Memory B cell (primary cell): Measurements from ENCODE around the gene PARP16.
"Not testable (repeated sequence)": the region's sequence is repeated elsewhere in the genome, so short reads cannot be mapped to it uniquely, and the experiment has no call there.

ENCODE experiments used
- ATAC-seq: fragments of 150-1000 bp; cut with Tn5 transposase; 2 replicates; pipeline ENCODE4 v1.10.0; 2021; ENCODE audit warnings: low read depth, mild to moderate bottlenecking, moderate library complexity
- DNase-seq, 2 donors: peaks; one replicate each; pipeline ENCODE4 v3.0.0; 2022; ENCODE audit warnings: low spot score in 2 of 2
- H3K27ac Mint-ChIP-seq: one replicate; pipeline ENCODE4 v1.8.0; 2022; ENCODE audit warnings: mild to moderate bottlenecking, moderate library complexity, mixed read lengths
- H3K27me3 Mint-ChIP-seq: one replicate; pipeline ENCODE4 v1.8.0; 2022; ENCODE audit warnings: mixed read lengths
- H3K36me3 Mint-ChIP-seq: one replicate; pipeline ENCODE4 v1.8.0; 2022; ENCODE audit warnings: mild to moderate bottlenecking, mixed read lengths
- H3K4me1 Mint-ChIP-seq: one replicate; pipeline ENCODE4 v1.8.0; 2022; ENCODE audit warnings: mixed read lengths
- H3K4me3 Mint-ChIP-seq: one replicate; pipeline ENCODE4 v1.8.0; 2022; ENCODE audit warnings: mild to moderate bottlenecking, moderate library complexity, mixed read lengths
- H3K9me3 Mint-ChIP-seq: one replicate; pipeline ENCODE4 v1.8.0; 2022; ENCODE audit warnings: mixed read lengths

Gene PARP16

GRCh38 chr15:65249641-65250040 is 37.0 kb downstream of the PARP16 start:
- peak; percentile 49 for ATAC-seq
- no peak overlapping the region for H3K27ac Mint-ChIP-seq
- H3K36me3 Mint-ChIP-seq: peaks cover 16% of the 10 kb centered on the region

GRCh38 chr15:65248511-65249255 is 38.0 kb downstream of the PARP16 start:
- ATAC-seq: no peak
- Mint-ChIP-seq H3K4me3 (no peak overlapping the region), H3K36me3 (peaks cover 15% of the 10 kb centered on the region), H3K27ac (no peak overlapping the region), H3K9me3 (no peaks in the 10 kb centered on the region), H3K27me3 (no peaks in the 10 kb centered on the region), H3K4me1 (no peaks in the 10 kb centered on the region)
- no peak for DNase-seq

More at GRCh38 chr15:65249641-65250040, 37.0 kb downstream of the PARP16 start:
- H3K9me3 Mint-ChIP-seq: no peaks in the 10 kb centered on the region
- DNase-seq: no peak
- H3K27me3 Mint-ChIP-seq: no peaks in the 10 kb centered on the region
- no peaks in the 10 kb centered on the region for H3K4me1 Mint-ChIP-seq
- no peak overlapping the region for H3K4me3 Mint-ChIP-seq

GRCh38 chr15:65246939-65247338 is 39.7 kb downstream of the PARP16 start:
- Mint-ChIP-seq H3K27ac (no peak overlapping the region), H3K27me3 (no peaks in the 10 kb centered on the region)
- no peak for ATAC-seq

GRCh38 chr15:65246026-65246714 is 40.5 kb downstream of the PARP16 start:
- H3K27me3 Mint-ChIP-seq: no peaks in the 10 kb centered on the region
- no peak for ATAC-seq

More at GRCh38 chr15:65246939-65247338, 39.7 kb downstream of the PARP16 start:
- Mint-ChIP-seq H3K9me3 (no peaks in the 10 kb centered on the region), H3K4me3 (no peak overlapping the region), H3K4me1 (no peaks in the 10 kb centered on the region), H3K36me3 (peaks cover 13% of the 10 kb centered on the region)
- DNase-seq: no peak

GRCh38 chr15:65245096-65245856 is 41.4 kb downstream of the PARP16 start:
- Mint-ChIP-seq H3K36me3 (peaks cover 11% of the 10 kb centered on the region), H3K9me3 (no peaks in the 10 kb centered on the region)
- DNase-seq: no peak

More at GRCh38 chr15:65246026-65246714, 40.5 kb downstream of the PARP16 start:
- H3K36me3 Mint-ChIP-seq: peaks cover 13% of the 10 kb centered on the region
- H3K27ac Mint-ChIP-seq: no peak overlapping the region
- no peaks in the 10 kb centered on the region for H3K4me1 Mint-ChIP-seq
- H3K9me3 Mint-ChIP-seq: no peaks in the 10 kb centered on the region
- H3K4me3 Mint-ChIP-seq: no peak overlapping the region
- DNase-seq: no peak

GRCh38 chr15:65244638-65245037 is 42.0 kb downstream of the PARP16 start:
- no peak for DNase-seq
- H3K9me3 Mint-ChIP-seq: no peaks in the 10 kb centered on the region
- no peak for ATAC-seq
- H3K27ac Mint-ChIP-seq: no peak overlapping the region
- no peaks in the 10 kb centered on the region for H3K4me1 Mint-ChIP-seq
- no peaks in the 10 kb centered on the region for H3K27me3 Mint-ChIP-seq
- H3K4me3 Mint-ChIP-seq: no peak overlapping the region
- peaks cover 11% of the 10 kb centered on the region for H3K36me3 Mint-ChIP-seq

More at GRCh38 chr15:65245096-65245856, 41.4 kb downstream of the PARP16 start:
- no peaks in the 10 kb centered on the region for H3K27me3 Mint-ChIP-seq
- H3K4me1 Mint-ChIP-seq: no peaks in the 10 kb centered on the region
- no peak for ATAC-seq
- H3K27ac Mint-ChIP-seq: no peak overlapping the region
- no peak overlapping the region for H3K4me3 Mint-ChIP-seq

GRCh38 chr15:65236443-65236842 is 50.2 kb downstream of the PARP16 start:
- DNase-seq, H3K36me3 Mint-ChIP-seq, H3K27me3 Mint-ChIP-seq, H3K4me1 Mint-ChIP-seq, H3K9me3 Mint-ChIP-seq, H3K4me3 Mint-ChIP-seq, H3K27ac Mint-ChIP-seq, ATAC-seq: not testable (repeated sequence)

- H3K4me1 Mint-ChIP-seq: no peaks in the 10 kb centered on the region
- H3K9me3 Mint-ChIP-seq: no peaks in the 10 kb centered on the region
- H3K27me3 Mint-ChIP-seq: no peaks in the 10 kb centered on the region
These were observed 53.0 kb downstream of the PARP16 start for GRCh38 chr15:65233696-65234095.

GRCh38 chr15:65232520-65232919 is 54.2 kb downstream of the PARP16 start:
- Mint-ChIP-seq H3K4me3 (no peak overlapping the region), H3K27ac (no peak overlapping the region), H3K27me3 (no peaks in the 10 kb centered on the region), H3K36me3 (no peaks in the 10 kb centered on the region), H3K9me3 (no peaks in the 10 kb centered on the region), H3K4me1 (no peaks in the 10 kb centered on the region)
- DNase-seq: no peak
- no peak for ATAC-seq

More at GRCh38 chr15:65233696-65234095, 53.0 kb downstream of the PARP16 start:
- Mint-ChIP-seq H3K27ac (no peak overlapping the region), H3K4me3 (no peak overlapping the region), H3K36me3 (no peaks in the 10 kb centered on the region)
- ATAC-seq: no peak
- DNase-seq: no peak

- H3K27ac Mint-ChIP-seq: no peak overlapping the region
- H3K4me3 Mint-ChIP-seq: no peak overlapping the region
- ATAC-seq (no peak), DNase-seq (no peak)
- no peaks in the 10 kb centered on the region for H3K36me3 Mint-ChIP-seq
- no peaks in the 10 kb centered on the region for H3K4me1 Mint-ChIP-seq
- H3K27me3 Mint-ChIP-seq: no peaks in the 10 kb centered on the region
- H3K9me3 Mint-ChIP-seq: no peaks in the 10 kb centered on the region
These were observed 55.4 kb downstream of the PARP16 start for GRCh38 chr15:65231306-65231705.

- H3K27me3 Mint-ChIP-seq, H3K4me1 Mint-ChIP-seq, H3K36me3 Mint-ChIP-seq, H3K27ac Mint-ChIP-seq, DNase-seq, H3K9me3 Mint-ChIP-seq, H3K4me3 Mint-ChIP-seq, ATAC-seq: not testable (repeated sequence)
These were observed 59.8 kb downstream of the PARP16 start for GRCh38 chr15:65226901-65227300.

- ATAC-seq (no peak), DNase-seq (no peak)
- H3K9me3 Mint-ChIP-seq: no peaks in the 10 kb centered on the region
- peaks cover 2% of the 10 kb centered on the region for H3K27me3 Mint-ChIP-seq
- H3K27ac Mint-ChIP-seq: no peak overlapping the region
- no peak overlapping the region for H3K4me3 Mint-ChIP-seq
- no peaks in the 10 kb centered on the region for H3K36me3 Mint-ChIP-seq
- H3K4me1 Mint-ChIP-seq: no peaks in the 10 kb centered on the region
These were observed 60.5 kb downstream of the PARP16 start for GRCh38 chr15:65226221-65226620.

- Mint-ChIP-seq H3K9me3 (no peaks in the 10 kb centered on the region), H3K27ac (no peak overlapping the region), H3K4me1 (no peaks in the 10 kb centered on the region), H3K27me3 (peaks cover 2% of the 10 kb centered on the region), H3K4me3 (no peak overlapping the region), H3K36me3 (no peaks in the 10 kb centered on the region)
- ATAC-seq: no peak
- no peak for DNase-seq
These were observed 62.7 kb downstream of the PARP16 start for GRCh38 chr15:65223996-65224395.

GRCh38 chr15:65222891-65223290 is 63.8 kb downstream of the PARP16 start:
- H3K4me1 Mint-ChIP-seq: no peaks in the 10 kb centered on the region
- no peaks in the 10 kb centered on the region for H3K9me3 Mint-ChIP-seq
- no peak overlapping the region for H3K27ac Mint-ChIP-seq

More at GRCh38 chr15:65222891-65223290, 63.8 kb downstream of the PARP16 start:
- no peak for ATAC-seq
- Mint-ChIP-seq H3K27me3 (peaks cover 2% of the 10 kb centered on the region), H3K36me3 (no peaks in the 10 kb centered on the region), H3K4me3 (no peak overlapping the region)
- DNase-seq: no peak
